ENCODE data around the gene FLRT1. TPM values are rescaled to one million over a fixed set of nuclear protein-coding genes. Genes with fewer than 3 reads are reported as not detected.

Gene FLRT1
- total RNA-seq, 1 donor from 2014 or later = 0.52 TPM

GRCh38 chr11:64083398-64084080 is 47.8 kb downstream of the FLRT1 start:
- H3K4me3 ChIP-seq (ENCODE audit: low read length in 3 of 3) = no peak overlapping the region
- no peaks in the 10 kb centered on the region for H3K36me3 ChIP-seq (ENCODE audit: control insufficient read depth in 3 of 3, insufficient read depth in 3 of 3, low read length in 3 of 3)
- no peaks in the 10 kb centered on the region for H3K9me3 ChIP-seq (ENCODE audit: control insufficient read depth in 3 of 3, low read length in 3 of 3)
- peaks cover 29 to 61% (median 50%) of the 10 kb centered on the region in 3 donors for H3K4me1 ChIP-seq (ENCODE audit: control insufficient read depth in 3 of 3, insufficient read depth in 3 of 3, low read length in 3 of 3)
- H3K27me3 ChIP-seq (ENCODE audit: control insufficient read depth in 3 of 3, insufficient read depth in 3 of 3, low read length in 3 of 3) = no peaks in the 10 kb centered on the region
- no peak overlapping the region for H3K27ac ChIP-seq (ENCODE audit: low read depth, low read length)
- peak overlapping the region in 1 of 3 donors; percentile 54 for H3K9ac ChIP-seq (ENCODE audit: low read depth in 1 of 3, low read length in 3 of 3)

GRCh38 chr11:64084146-64084950 is 48.6 kb downstream of the FLRT1 start:
- no peak overlapping the region for H3K4me3 ChIP-seq (ENCODE audit: low read length in 3 of 3)
- H3K4me1 ChIP-seq (ENCODE audit: control insufficient read depth in 3 of 3, insufficient read depth in 3 of 3, low read length in 3 of 3) = peaks cover 32 to 63% (median 53%) of the 10 kb centered on the region in 3 donors
- H3K36me3 ChIP-seq (ENCODE audit: control insufficient read depth in 3 of 3, insufficient read depth in 3 of 3, low read length in 3 of 3) = no peaks in the 10 kb centered on the region
- peak overlapping the region in 2 of 3 donors; percentile 2 to 54 for H3K9ac ChIP-seq (ENCODE audit: low read depth in 1 of 3, low read length in 3 of 3)
- H3K9me3 ChIP-seq (ENCODE audit: control insufficient read depth in 3 of 3, low read length in 3 of 3) = no peaks in the 10 kb centered on the region
- H3K27me3 ChIP-seq (ENCODE audit: control insufficient read depth in 3 of 3, insufficient read depth in 3 of 3, low read length in 3 of 3) = no peaks in the 10 kb centered on the region
- no peak overlapping the region for H3K27ac ChIP-seq (ENCODE audit: low read depth, low read length)

- H3K27ac ChIP-seq (ENCODE audit: low read depth, low read length) = no peak overlapping the region
- H3K36me3 ChIP-seq (ENCODE audit: control insufficient read depth in 3 of 3, insufficient read depth in 3 of 3, low read length in 3 of 3) = no peaks in the 10 kb centered on the region
- no peak overlapping the region for H3K4me3 ChIP-seq (ENCODE audit: low read length in 3 of 3)
- H3K9ac ChIP-seq (ENCODE audit: low read depth in 1 of 3, low read length in 3 of 3) = peak overlapping the region in 1 of 3 donors; percentile 2
- no peaks in the 10 kb centered on the region for H3K27me3 ChIP-seq (ENCODE audit: control insufficient read depth in 3 of 3, insufficient read depth in 3 of 3, low read length in 3 of 3)
- H3K9me3 ChIP-seq (ENCODE audit: control insufficient read depth in 3 of 3, low read length in 3 of 3) = no peaks in the 10 kb centered on the region
- H3K4me1 ChIP-seq (ENCODE audit: control insufficient read depth in 3 of 3, insufficient read depth in 3 of 3, low read length in 3 of 3) = peaks cover 32 to 67% (median 58%) of the 10 kb centered on the region in 3 donors
Measured at GRCh38 chr11:64084951-64085710, 49.4 kb downstream of the FLRT1 start.

Other genes with a start within 250 kb of the FLRT1 start
- 6.8 TPM for gene SPINDOC, start 222.5 kb upstream of the FLRT1 start, total RNA-seq
- 6.8 TPM for gene MARK2, start 196.8 kb upstream of the FLRT1 start, total RNA-seq
- gene RCOR2, start 118.8 kb upstream of the FLRT1 start, total RNA-seq = 4.2 TPM
- 4.7 TPM for gene NAA40, start 96.9 kb upstream of the FLRT1 start, total RNA-seq
- gene COX8A, start 61.3 kb upstream of the FLRT1 start, total RNA-seq = 481 TPM
- 18.3 TPM for gene OTUB1, start 49.5 kb upstream of the FLRT1 start, total RNA-seq
- gene MACROD1, start 130.2 kb downstream of the FLRT1 start, total RNA-seq = 91.9 TPM
- gene STIP1, start 150.2 kb downstream of the FLRT1 start, total RNA-seq = 69.9 TPM
- gene FERMT3, start 170.8 kb downstream of the FLRT1 start, total RNA-seq = 4.7 TPM
- gene TRPT1, start 190.3 kb downstream of the FLRT1 start, total RNA-seq = 53.2 TPM
- 17.2 TPM for gene NUDT22, start 190.3 kb downstream of the FLRT1 start, total RNA-seq
- gene DNAJC4, start 194.6 kb downstream of the FLRT1 start, total RNA-seq = 18.8 TPM
- gene VEGFB, start 198.7 kb downstream of the FLRT1 start, total RNA-seq = 24.5 TPM
- 26.1 TPM for gene FKBP2, start 205.2 kb downstream of the FLRT1 start, total RNA-seq
- gene PPP1R14B, start 211.0 kb downstream of the FLRT1 start, total RNA-seq = 95.0 TPM
- 9.4 TPM for gene PLCB3, start 215.6 kb downstream of the FLRT1 start, total RNA-seq
- 23.5 TPM for gene BAD, start 248.7 kb downstream of the FLRT1 start, total RNA-seq
- gene GPR137, start 249.9 kb downstream of the FLRT1 start, total RNA-seq = 6.3 TPM

Measured in skeletal muscle tissue (tissue), 4 donors.